ENCODE data around the gene KCNN2.

GRCh38 chr5:114361724-114362196, at the start of gene KCNN2:
- TF ChIP-seq CTCF (IDR thresholded peaks at IDR 0.05) (no peak), POLR2A (IDR thresholded peaks at IDR 0.05) (no peak)
